GM12878 (cell line): ENCODE data around the gene FRG2B. TPM values are rescaled to one million over a fixed set of nuclear protein-coding genes. Genes with fewer than 3 reads are reported as not detected.

Source experiments
- ATAC-seq: fragments of 200-7000 bp; cut with Tn5 transposase; 3 replicates; pipeline ENCODE4 v1.9.1; 2020; ENCODE audit warnings: mild to moderate bottlenecking, moderate library complexity
- BruUV-seq: library from RNA; stranded (reverse); fragments of 400-500 nt; replicated peaks from 2 replicates; lab custom pipeline; 2021; lab: Mats Ljungman, UMichigan
- CTCF ChIA-PET: fragments of 300-600 bp; sonication (Branson Sonifier 250); formaldehyde crosslinking; extraction: SDS; loops from one replicate; lab custom pipeline; 2021; ENCODE audit warnings: inconsistent platforms; lab: Yijun Ruan, JAX
- POLR2A ChIA-PET: fragments of 350-600 bp; formaldehyde crosslinking; extraction: SDS; loops from one replicate; lab custom pipeline; 2021; ENCODE audit warnings: inconsistent platforms; lab: Charles Lee
- RAD21 ChIA-PET: fragments of 300-600 bp; sonication (Branson Sonifier 250); formaldehyde crosslinking; loops from one replicate; lab custom pipeline; 2023; ENCODE audit warnings: antibody characterized with exemption; ENCODE audit not compliant: unreplicated experiment; lab: Charles Lee
- SMC1A ChIA-PET: fragments of 300-600 bp; sonication (Branson Sonifier 250); formaldehyde crosslinking; loops from one replicate; lab custom pipeline; 2023; ENCODE audit not compliant: unreplicated experiment, uncharacterized antibody; lab: Charles Lee
- DNase-seq: peaks from one replicate; pipeline ENCODE4 v3.0.0-alpha.2; 2011; ENCODE audit warnings: low read depth, low spot score
- FAIRE-seq: peaks from 3 replicates; lab custom pipeline; 2011; peaks lifted over from hg19 to GRCh38; lab: Jason Lieb, UNC
- H2AFZ ChIP-seq: 2 replicates; pipeline ENCODE4 v1.6.0; 2011; ENCODE audit warnings: low read depth, low read length, control low read depth; ENCODE audit not compliant: control insufficient read depth
- H3K27ac ChIP-seq: 2 replicates; pipeline ENCODE4 v1.5.1; 2011; ENCODE audit warnings: control low read depth; ENCODE audit not compliant: control insufficient read depth, insufficient read depth
- H3K27me3 ChIP-seq, 2 experiments: replicated peaks in 1 of 2; 2 replicates each; pipeline versions ENCODE4 v1.6.0 to v1.6.1; 2011; ENCODE audit warnings: low read length in 1 of 2; ENCODE audit not compliant: control insufficient read depth in 2 of 2, insufficient read depth in 2 of 2
- H3K36me3 ChIP-seq, 2 experiments: 2 replicates each; pipeline ENCODE4 v1.5.1; 2011; ENCODE audit warnings: low read length in 1 of 2; ENCODE audit not compliant: control insufficient read depth in 2 of 2, insufficient read depth in 2 of 2
- H3K4me1 ChIP-seq: 2 replicates; pipeline ENCODE4 v1.6.1; 2011; ENCODE audit warnings: mild to moderate bottlenecking, low read length, moderate library complexity, mixed read lengths; ENCODE audit not compliant: control insufficient read depth, insufficient read depth
- H3K4me2 ChIP-seq: 2 replicates; pipeline ENCODE4 v1.6.0; 2011; ENCODE audit warnings: control low read depth; ENCODE audit not compliant: control insufficient read depth, insufficient read depth
- H3K4me3 ChIP-seq: fragments of 200-600 bp; sonication (generic); 2 replicates; pipeline ENCODE4 v1.5.1; 2016
- H3K79me2 ChIP-seq: 2 replicates; pipeline ENCODE4 v1.6.0; 2011; ENCODE audit warnings: low read length; ENCODE audit not compliant: control insufficient read depth, insufficient read depth
- H3K9ac ChIP-seq: 2 replicates; pipeline ENCODE4 v1.8.0; 2011; ENCODE audit warnings: low read length, control low read depth, mixed read lengths; ENCODE audit not compliant: control insufficient read depth, insufficient read depth
- H3K9me3 ChIP-seq: replicated peaks from 3 replicates; pipeline ENCODE4 v1.5.1; 2011; ENCODE audit warnings: mild to moderate bottlenecking, low read length; ENCODE audit not compliant: control insufficient read depth, insufficient read depth
- H4K20me1 ChIP-seq: 2 replicates; pipeline ENCODE4 v1.6.0; 2011; ENCODE audit not compliant: control insufficient read depth, insufficient read depth
- ATF3 ChIP-seq: IDR thresholded peaks from 2 replicates; pipeline ENCODE4 v1.6.1; 2011; ENCODE audit warnings: low read depth, mild to moderate bottlenecking, low read length, moderate library complexity, borderline replicate concordance; ENCODE audit errors: extremely low read depth
- CREB1 ChIP-seq: IDR thresholded peaks from 2 replicates; pipeline ENCODE4 v1.6.1; 2012; ENCODE audit warnings: low read depth, mild to moderate bottlenecking, inconsistent platforms
- MLLT1 ChIP-seq: fragments of 450-650 bp; IDR thresholded peaks from 2 replicates; pipeline ENCODE4 v1.6.1; 2016; ENCODE audit warnings: mild to moderate bottlenecking
- NBN ChIP-seq: fragments of 450-650 bp; IDR thresholded peaks from 2 replicates; pipeline ENCODE4 v1.6.1; 2016
- NFIC ChIP-seq: IDR thresholded peaks from 2 replicates; pipeline ENCODE4 v1.6.1; 2012; ENCODE audit warnings: low read depth, mild to moderate bottlenecking, inconsistent platforms, low read length, moderate library complexity
- PRDM15 ChIP-seq: fragments of 450-650 bp; formaldehyde crosslinking; IDR thresholded peaks from 2 replicates; pipeline ENCODE4 v1.4.0; 2020; ENCODE audit warnings: mild to moderate bottlenecking, moderate library complexity
- RAD21 ChIP-seq: IDR thresholded peaks from 2 replicates; pipeline ENCODE4 v1.6.1; 2011; ENCODE audit warnings: mild to moderate bottlenecking, low read depth, low read length, moderate library complexity; ENCODE audit not compliant: insufficient read depth
- SMC3 ChIP-seq: IDR thresholded peaks from 2 replicates; pipeline ENCODE4 v1.6.1; 2011; ENCODE audit warnings: low read length, improper control_type of control experiment, borderline replicate concordance
- STAT1 ChIP-seq: fragments of 450-650 bp; conservative IDR thresholded peaks from 2 replicates; pipeline ENCODE4 v1.6.1; 2014; ENCODE audit warnings: antibody characterized with exemption, mild to moderate bottlenecking
- STAT3 ChIP-seq: IDR thresholded peaks from 2 replicates; pipeline ENCODE4 v1.6.1; 2011; ENCODE audit warnings: low read depth, low read length, improper control_type of control experiment
- TARDBP ChIP-seq: IDR thresholded peaks from 2 replicates; pipeline ENCODE4 v1.6.1; 2016; ENCODE audit warnings: borderline replicate concordance
- USF1 ChIP-seq: IDR thresholded peaks from 2 replicates; pipeline ENCODE4 v1.6.1; 2011; ENCODE audit warnings: borderline replicate concordance, low read depth, mild to moderate bottlenecking, moderate library complexity, mixed read lengths, low read length; ENCODE audit not compliant: insufficient read depth; ENCODE audit errors: extremely low read length
- USF2 ChIP-seq: IDR thresholded peaks from 2 replicates; pipeline ENCODE4 v1.6.1; 2011; ENCODE audit warnings: low read depth, low read length, improper control_type of control experiment, borderline replicate concordance
- ZBTB33 ChIP-seq: fragments of 450-650 bp; IDR thresholded peaks from 2 replicates; pipeline ENCODE4 v1.6.1; 2017; ENCODE audit warnings: mild to moderate bottlenecking
- WGBS: methylation state at CpG from one replicate; pipeline ENCODE4 v1.1.6; 2016; ENCODE audit warnings: low lambda C conversion rate; ENCODE audit not compliant: insufficient replicate concordance, insufficient coverage; ENCODE audit errors: missing lambda C conversion rate; 5-methylcytosine and 5-hydroxymethylcytosine counted together
- in situ Hi-C: fragments of 300-500 bp; cut with MboI; formaldehyde crosslinking; loops from 9 replicates; pipeline ENCODE4 v1.14.3; 2018; ENCODE audit warnings: mixed read lengths
- intact Hi-C: fragments of 100-400 bp; cut with micrococcal nuclease; formaldehyde crosslinking; loops from one replicate; pipeline ENCODE4 v1.14.2; 2022; ENCODE audit not compliant: unreplicated experiment
- polyA plus RNA-seq, 11 experiments: library from polyadenylated mRNA; depleted of rRNA in 4 of 11; unstranded in 6 of 11; stranded (reverse) in 5 of 11; fragments of >200 nt; fragmentation: Nextera tagmentation in 4 of 11; fragmentation: Illumina TruSeq in 1 of 11; extraction: Ambion mirVana in 4 of 11; extraction: Trizol in 1 of 11; gene quantifications; 1 replicate in 1 of 11; 2 replicates in 10 of 11; pipeline versions ENCODE4 v1.2.1 to v1.2.3, GENCODE V29; 2011 to 2016; ENCODE audit warnings: inconsistent platforms in 2 of 11, missing spikeins in 2 of 11, low read depth in 1 of 11
- total RNA-seq, 4 experiments: library from RNA; depleted of rRNA in 3 of 4; stranded (reverse); fragments of >200 nt in 3 of 4; fragmentation: Illumina TruSeq in 1 of 4; extraction: Trizol in 1 of 4; gene quantifications; 2 replicates each; pipeline versions ENCODE4 v1.2.1 to v1.2.3, GENCODE V29; 2013 to 2021

FRG2B gene
- total and polyA plus RNA-seq, 10 of the 15 experiments (the other 5 are each of a cell fraction or from before 2014, with no cell fraction given): not detected

GRCh38 chr10:133608855-133609254, 17.7 kb downstream of the FRG2B start:
- H3K9me3 ChIP-seq: no peaks in the 10 kb centered on the region; the same call in 2 of the 3 replicates
- no TSS peak for BruUV-seq
- no peak overlapping the region for H3K4me2 ChIP-seq
- peak; percentile 54 for ATAC-seq
- no peak overlapping the region for H3K9ac ChIP-seq
- SMC1A ChIA-PET: interaction anchor here (1.1 to 1.2 kb wide), 2 partner anchors 90 to 170 kb away, joined by 3 read pairs; no protein-coding TSS in a partner anchor
- RAD21 ChIA-PET: no interaction called here
- H3K79me2 ChIP-seq: no peaks in the 10 kb centered on the region
- no peaks in the 10 kb centered on the region for H3K36me3 ChIP-seq
- DNase-seq: no peak
- no peaks in the 10 kb centered on the region; a peak in 1 of 4 replicates for H3K27me3 ChIP-seq
- intact Hi-C loops (loop anchor here (2.0 to 5.0 kb wide), 2 partner anchors 172 to 280 kb away; no protein-coding TSS in a partner anchor), in situ Hi-C loops (no loop called here)
- FAIRE-seq: no peak
- H3K4me1 ChIP-seq: no peaks in the 10 kb centered on the region
- no peak overlapping the region for H3K4me3 ChIP-seq
- H2AFZ ChIP-seq: no peak overlapping the region
- POLR2A ChIA-PET: no interaction called here
- H3K27ac ChIP-seq: no peak overlapping the region
- no peaks in the 10 kb centered on the region for H4K20me1 ChIP-seq
- CTCF ChIA-PET: interaction anchor here (1.4 to 1.8 kb wide), 2 partner anchors 170 to 279 kb away, joined by 5 to 12 read pairs; no protein-coding TSS in a partner anchor
- WGBS: 0% methylated on average over 3 of the region's 3 CpGs
- TF ChIP-seq TARDBP (no peak), CREB1 (no peak), RAD21 (peak; percentile 48), MLLT1 (no peak), ATF3 (no peak), USF2 (no peak), ZBTB33 (no peak), PRDM15 (CRISPR knock-in tag) (no peak), USF1 (no peak), STAT3 (no peak), STAT1 (no peak), NBN (no peak), SMC3 (peak; percentile 34; the same call in 1 of the 2 replicates), NFIC (no peak)
